Nephron (organoid): ENCODE measurements around the gene COL11A2.
A peak's percentile ranks its signal among the peaks of the same experiment; 100 is the strongest.

ENCODE experiments used
- H3K27ac Mint-ChIP-seq, 3 experiments: 2 replicates each; pipeline ENCODE4 v1.8.0; 2020; ENCODE audit warnings: mixed read lengths in 3 of 3, mild to moderate bottlenecking in 2 of 3, moderate library complexity in 1 of 3
- H3K27me3 Mint-ChIP-seq: 2 replicates; pipeline ENCODE4 v1.8.0; 2021; ENCODE audit warnings: low read depth, mild to moderate bottlenecking, moderate library complexity, mixed read lengths
- H3K36me3 Mint-ChIP-seq: 2 replicates; pipeline ENCODE4 v1.8.0; 2020; ENCODE audit warnings: low read depth, mixed read lengths
- H3K4me1 Mint-ChIP-seq: 2 replicates; pipeline ENCODE4 v1.8.0; 2020; ENCODE audit warnings: mixed read lengths
- H3K4me3 Mint-ChIP-seq, 3 experiments: 2 replicates each; pipeline ENCODE4 v1.8.0; 2020; ENCODE audit warnings: mild to moderate bottlenecking in 3 of 3, mixed read lengths in 3 of 3, moderate library complexity in 2 of 3
- H3K9me3 Mint-ChIP-seq: 2 replicates; pipeline ENCODE4 v1.8.0; 2020; ENCODE audit warnings: mixed read lengths
- CTCF ChIP-seq, 3 experiments: fragments of 200-600 bp; sonication (generic); IDR thresholded peaks; one replicate each; pipeline ENCODE4 v1.5.0; 2021; ENCODE audit warnings: antibody characterized with exemption in 3 of 3; ENCODE audit not compliant: unreplicated experiment in 3 of 3

The COL11A2 gene

GRCh38 chr6:33191383-33192104 lies 723 bp downstream of the COL11A2 start:
- Mint-ChIP-seq H3K4me1 (peaks cover 20% of the 10 kb centered on the region), H3K27ac (no peak overlapping the region), H3K27me3 (peaks cover 42% of the 10 kb centered on the region), H3K36me3 (peaks cover 28% of the 10 kb centered on the region), H3K4me3 (peak overlapping the region; percentile 52 to 62 (median 59)), H3K9me3 (no peaks in the 10 kb centered on the region)
- TF ChIP-seq CTCF (IDR thresholded peaks at IDR 0.05; ENCODE audit: unreplicated experiment in 3 of 3): no peak

- Mint-ChIP-seq H3K4me3 (peak overlapping the region in 2 of 3 experiments; percentile 0 to 13), H3K9me3 (no peaks in the 10 kb centered on the region), H3K27me3 (peaks cover 42% of the 10 kb centered on the region), H3K36me3 (peaks cover 19% of the 10 kb centered on the region), H3K27ac (no peak overlapping the region), H3K4me1 (peaks cover 20% of the 10 kb centered on the region)
- TF ChIP-seq CTCF (IDR thresholded peaks at IDR 0.05; ENCODE audit: unreplicated experiment in 3 of 3): no peak
Observed at GRCh38 chr6:33190504-33191107, 1.7 kb downstream of the COL11A2 start.

GRCh38 chr6:33189625-33190448 lies 2.4 kb downstream of the COL11A2 start:
- Mint-ChIP-seq H3K36me3 (peaks cover 12% of the 10 kb centered on the region), H3K9me3 (no peaks in the 10 kb centered on the region), H3K27ac (no peak overlapping the region), H3K4me1 (peaks cover 20% of the 10 kb centered on the region), H3K4me3 (no peak overlapping the region), H3K27me3 (peaks cover 38% of the 10 kb centered on the region)
- no peak for TF ChIP-seq CTCF (IDR thresholded peaks at IDR 0.05; ENCODE audit: unreplicated experiment in 3 of 3)

GRCh38 chr6:33189164-33189563 lies 3.1 kb downstream of the COL11A2 start:
- Mint-ChIP-seq H3K4me1 (peaks cover 20% of the 10 kb centered on the region), H3K9me3 (no peaks in the 10 kb centered on the region), H3K36me3 (peaks cover 13% of the 10 kb centered on the region), H3K27ac (no peak overlapping the region), H3K4me3 (no peak overlapping the region), H3K27me3 (peaks cover 39% of the 10 kb centered on the region)
- TF ChIP-seq CTCF (IDR thresholded peaks at IDR 0.05; ENCODE audit: unreplicated experiment in 3 of 3): no peak

GRCh38 chr6:33187809-33188208 lies 4.5 kb downstream of the COL11A2 start:
- Mint-ChIP-seq H3K27me3 (peaks cover 31% of the 10 kb centered on the region), H3K9me3 (no peaks in the 10 kb centered on the region), H3K27ac (no peak overlapping the region), H3K4me3 (no peak overlapping the region), H3K36me3 (peaks cover 10% of the 10 kb centered on the region), H3K4me1 (peaks cover 17% of the 10 kb centered on the region)
- TF ChIP-seq CTCF (IDR thresholded peaks at IDR 0.05; ENCODE audit: unreplicated experiment in 3 of 3): no peak
